GM15510 (cell line): Measurements from ENCODE around the gene RPA3.

ENCODE experiments used
- POLR2A ChIP-seq: IDR thresholded peaks from 3 replicates; pipeline ENCODE4 v1.6.1; 2011; ENCODE audit warnings: borderline replicate concordance; ENCODE audit not compliant: insufficient read length; ENCODE audit errors: extremely low read depth

The RPA3 gene

GRCh38 chr7:7614018-7614741, 104.2 kb downstream of the RPA3 start:
- TF ChIP-seq POLR2A: no peak

- no peak for TF ChIP-seq POLR2A
Measured at GRCh38 chr7:7613210-7613609, 105.2 kb downstream of the RPA3 start.

GRCh38 chr7:7612519-7612918, 105.9 kb downstream of the RPA3 start:
- TF ChIP-seq POLR2A: no peak

- no peak for TF ChIP-seq POLR2A
Measured at GRCh38 chr7:7609330-7609729, 109.1 kb downstream of the RPA3 start.

- no peak for TF ChIP-seq POLR2A
Measured at GRCh38 chr7:7607010-7607409, 111.4 kb downstream of the RPA3 start.

GRCh38 chr7:7596176-7596575, 122.2 kb downstream of the RPA3 start:
- no peak for TF ChIP-seq POLR2A

- no peak for TF ChIP-seq POLR2A
Measured at GRCh38 chr7:7595451-7595850, 123.0 kb downstream of the RPA3 start.
